ENCODE results near the gene MAP9. TPM values are rescaled to one million over a fixed set of nuclear protein-coding genes. Genes with fewer than 3 reads are reported as not detected.

MAP9 gene
- total RNA-seq, 1 donor from 2014 or later = 9.2 TPM

GRCh38 chr4:155403886-155404285 is 27.1 kb upstream of the MAP9 start:
- Mint-ChIP-seq H3K27me3 (ENCODE audit: unreplicated experiment) (peaks cover 1% of the 10 kb centered on the region), H3K4me3 (ENCODE audit: unreplicated experiment) (no peak overlapping the region), H3K27ac (ENCODE audit: unreplicated experiment) (no peak overlapping the region), H3K36me3 (ENCODE audit: low read depth, unreplicated experiment) (no peaks in the 10 kb centered on the region), H3K9me3 (ENCODE audit: unreplicated experiment) (no peaks in the 10 kb centered on the region), H3K4me1 (ENCODE audit: unreplicated experiment) (no peaks in the 10 kb centered on the region)
- no peak for TF ChIP-seq CTCF (IDR thresholded peaks at IDR 0.05; ENCODE audit: unreplicated experiment)
- DNase-seq (ENCODE audit: low spot score) = no peak

GRCh38 chr4:155402941-155403340 is 26.2 kb upstream of the MAP9 start:
- Mint-ChIP-seq H3K4me3 (ENCODE audit: unreplicated experiment) (no peak overlapping the region), H3K36me3 (ENCODE audit: low read depth, unreplicated experiment) (no peaks in the 10 kb centered on the region), H3K4me1 (ENCODE audit: unreplicated experiment) (no peaks in the 10 kb centered on the region), H3K27me3 (ENCODE audit: unreplicated experiment) (peaks cover 1% of the 10 kb centered on the region), H3K27ac (ENCODE audit: unreplicated experiment) (no peak overlapping the region), H3K9me3 (ENCODE audit: unreplicated experiment) (no peaks in the 10 kb centered on the region)
- TF ChIP-seq CTCF (IDR thresholded peaks at IDR 0.05; ENCODE audit: unreplicated experiment) = no peak
- no peak for DNase-seq (ENCODE audit: low spot score)

- Mint-ChIP-seq H3K4me3 (ENCODE audit: unreplicated experiment) (no peak overlapping the region), H3K27me3 (ENCODE audit: unreplicated experiment) (peaks cover 1% of the 10 kb centered on the region), H3K4me1 (ENCODE audit: unreplicated experiment) (no peaks in the 10 kb centered on the region), H3K36me3 (ENCODE audit: low read depth, unreplicated experiment) (no peaks in the 10 kb centered on the region), H3K9me3 (ENCODE audit: unreplicated experiment) (no peaks in the 10 kb centered on the region), H3K27ac (ENCODE audit: unreplicated experiment) (no peak overlapping the region)
- DNase-seq (ENCODE audit: low spot score) = no peak
- no peak for TF ChIP-seq CTCF (IDR thresholded peaks at IDR 0.05; ENCODE audit: unreplicated experiment)
Observed at GRCh38 chr4:155400893-155401292, 24.1 kb upstream of the MAP9 start.

- TF ChIP-seq CTCF (IDR thresholded peaks at IDR 0.05; ENCODE audit: unreplicated experiment) = no peak
- H3K4me3 Mint-ChIP-seq (ENCODE audit: unreplicated experiment) = no peak overlapping the region
Observed at GRCh38 chr4:155399974-155400697, 23.4 kb upstream of the MAP9 start.

GRCh38 chr4:155392481-155393184 is 15.9 kb upstream of the MAP9 start:
- Mint-ChIP-seq H3K36me3 (ENCODE audit: low read depth, unreplicated experiment) (no peaks in the 10 kb centered on the region), H3K27ac (ENCODE audit: unreplicated experiment) (no peak overlapping the region), H3K4me3 (ENCODE audit: unreplicated experiment) (no peak overlapping the region), H3K27me3 (ENCODE audit: unreplicated experiment) (no peaks in the 10 kb centered on the region), H3K9me3 (ENCODE audit: unreplicated experiment) (no peaks in the 10 kb centered on the region), H3K4me1 (ENCODE audit: unreplicated experiment) (no peaks in the 10 kb centered on the region)
- no peak for TF ChIP-seq CTCF (IDR thresholded peaks at IDR 0.05; ENCODE audit: unreplicated experiment)
- DNase-seq (ENCODE audit: low spot score) = no peak

More at GRCh38 chr4:155399974-155400697, 23.4 kb upstream of the MAP9 start:
- no peak for DNase-seq (ENCODE audit: low spot score)
- Mint-ChIP-seq H3K4me1 (ENCODE audit: unreplicated experiment) (no peaks in the 10 kb centered on the region), H3K36me3 (ENCODE audit: low read depth, unreplicated experiment) (no peaks in the 10 kb centered on the region), H3K27me3 (ENCODE audit: unreplicated experiment) (peaks cover 1% of the 10 kb centered on the region), H3K9me3 (ENCODE audit: unreplicated experiment) (no peaks in the 10 kb centered on the region), H3K27ac (ENCODE audit: unreplicated experiment) (no peak overlapping the region)
